WI38 (cell line): ENCODE data around the gene KIT.
"Not testable (repeated sequence)": the region's sequence is repeated elsewhere in the genome, so short reads cannot be mapped to it uniquely, and the experiment has no call there.

Experiments
- H3K4me3 ChIP-seq: 2 replicates; pipeline ENCODE4 v1.5.1; 2011; ENCODE audit warnings: low read depth, mild to moderate bottlenecking, control low read depth, low read length
- TF ChIP-seq, protein P1 (sequence below): IDR thresholded peaks from 2 replicates; pipeline ENCODE4 v1.5.1; 2012; ENCODE audit warnings: low read depth, mild to moderate bottlenecking, control low read depth, low read length

KIT gene

GRCh38 chr4:54657551-54658251 is at the start of gene KIT:
Gene KIT, plus strand, starts transcription at chr4:54657957. Its CDS starts 58 bp downstream, at chr4:54658015.
- TF ChIP-seq, protein P1, sequence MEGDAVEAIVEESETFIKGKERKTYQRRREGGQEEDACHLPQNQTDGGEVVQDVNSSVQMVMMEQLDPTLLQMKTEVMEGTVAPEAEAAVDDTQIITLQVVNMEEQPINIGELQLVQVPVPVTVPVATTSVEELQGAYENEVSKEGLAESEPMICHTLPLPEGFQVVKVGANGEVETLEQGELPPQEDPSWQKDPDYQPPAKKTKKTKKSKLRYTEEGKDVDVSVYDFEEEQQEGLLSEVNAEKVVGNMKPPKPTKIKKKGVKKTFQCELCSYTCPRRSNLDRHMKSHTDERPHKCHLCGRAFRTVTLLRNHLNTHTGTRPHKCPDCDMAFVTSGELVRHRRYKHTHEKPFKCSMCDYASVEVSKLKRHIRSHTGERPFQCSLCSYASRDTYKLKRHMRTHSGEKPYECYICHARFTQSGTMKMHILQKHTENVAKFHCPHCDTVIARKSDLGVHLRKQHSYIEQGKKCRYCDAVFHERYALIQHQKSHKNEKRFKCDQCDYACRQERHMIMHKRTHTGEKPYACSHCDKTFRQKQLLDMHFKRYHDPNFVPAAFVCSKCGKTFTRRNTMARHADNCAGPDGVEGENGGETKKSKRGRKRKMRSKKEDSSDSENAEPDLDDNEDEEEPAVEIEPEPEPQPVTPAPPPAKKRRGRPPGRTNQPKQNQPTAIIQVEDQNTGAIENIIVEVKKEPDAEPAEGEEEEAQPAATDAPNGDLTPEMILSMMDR, result no peak
- H3K4me3 ChIP-seq, result peak within 1 kb of the TSS; percentile 67

- no peak overlapping the region for H3K4me3 ChIP-seq
- TF ChIP-seq, protein P1, result no peak
These were observed 48.4 kb upstream of the KIT start for GRCh38 chr4:54609310-54609709.

GRCh38 chr4:54614149-54614548 is 43.6 kb upstream of the KIT start:
- TF ChIP-seq, protein P1, result no peak
- no peak overlapping the region for H3K4me3 ChIP-seq

DNA sequence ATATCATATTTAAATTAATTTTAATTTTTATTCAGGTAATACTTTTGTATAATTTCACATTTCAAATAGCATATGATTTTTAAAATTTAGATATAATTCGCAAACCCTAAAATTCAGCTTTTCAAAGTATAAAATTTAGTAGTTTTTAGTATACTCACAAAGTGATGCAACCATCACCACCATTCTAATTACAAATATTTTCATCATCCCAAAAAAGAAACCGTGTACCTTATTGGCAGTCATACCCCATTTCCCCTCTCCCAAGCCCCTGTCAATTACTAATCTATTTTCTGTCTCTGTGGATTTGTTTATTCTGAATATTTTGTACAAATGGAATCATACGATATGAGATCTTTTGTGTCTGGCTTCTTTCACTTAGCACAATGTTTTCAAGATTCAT is 37.0 kb upstream of the KIT start:
- TF ChIP-seq, protein P1, result no peak
- no peak overlapping the region for H3K4me3 ChIP-seq

DNA sequence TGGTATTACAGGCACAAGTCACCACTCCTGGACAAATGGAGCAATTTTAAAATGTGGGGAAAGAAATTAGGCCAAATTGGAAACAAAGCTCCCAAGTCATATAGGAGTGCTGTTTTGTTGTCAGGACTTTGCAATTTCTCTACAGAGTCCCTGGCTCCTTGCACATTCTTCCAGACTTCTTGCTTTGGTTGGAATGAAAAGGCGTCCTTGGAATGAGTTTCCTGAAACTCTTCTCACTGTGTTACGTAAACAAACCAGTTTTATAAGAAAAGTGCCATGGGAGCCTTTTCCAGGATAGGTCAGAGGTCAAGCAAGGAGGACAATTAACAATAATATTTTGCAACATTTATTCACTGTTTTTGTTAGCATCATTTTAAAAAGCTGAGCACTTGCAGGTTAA is 32.4 kb upstream of the KIT start:
- no peak overlapping the region for H3K4me3 ChIP-seq
- TF ChIP-seq, protein P1, result no peak

GRCh38 chr4:54626113-54626512 is 31.6 kb upstream of the KIT start:
- no peak overlapping the region for H3K4me3 ChIP-seq
- TF ChIP-seq, protein P1, result no peak

GRCh38 chr4:54632537-54632936 is 25.2 kb upstream of the KIT start:
- TF ChIP-seq, protein P1, result no peak
- H3K4me3 ChIP-seq, result no peak overlapping the region

DNA sequence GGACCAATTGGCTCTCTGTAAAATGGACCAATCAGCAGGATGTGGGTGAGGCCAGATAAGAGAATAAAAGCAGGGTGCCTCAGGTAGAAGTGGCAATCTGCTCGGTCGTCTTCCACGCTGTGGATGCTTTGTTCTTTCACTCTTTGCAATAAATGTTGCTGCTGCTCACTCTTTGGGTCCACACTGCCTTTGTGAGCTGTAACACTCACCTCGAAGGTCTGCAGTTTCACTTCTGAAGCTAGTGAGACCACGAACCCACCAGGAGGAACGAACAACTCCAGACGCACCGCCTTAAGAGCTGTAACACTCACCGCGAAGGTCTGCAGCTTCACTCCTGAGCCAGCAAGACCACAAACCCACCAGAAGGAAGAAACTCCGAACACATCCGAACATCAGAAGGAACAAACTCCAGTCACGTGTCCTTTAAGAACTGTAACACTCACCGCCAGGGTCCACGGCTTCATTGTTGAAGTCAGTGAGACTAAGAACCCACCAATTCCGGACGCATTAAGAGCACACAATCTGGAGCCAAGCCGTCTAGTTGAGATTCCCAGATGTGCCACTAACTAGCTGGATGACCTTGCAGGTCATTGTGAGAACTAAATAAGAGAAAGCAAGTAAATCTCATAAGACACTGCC is 24.5 kb upstream of the KIT start:
- H3K4me3 ChIP-seq, result not testable (repeated sequence)
